Stimulated activated CD8-positive, alpha-beta memory T cell treated with anti-CD3 and anti-CD28 coated beads, Interleukin-15, amount 100 ng/mL, for 1 hour (primary cell): ENCODE measurements around the gene FGF18.
"Not testable (repeated sequence)": the region's sequence is repeated elsewhere in the genome, so short reads cannot be mapped to it uniquely, and the experiment has no call there.

Experiments used
- DNase-seq: peaks from one replicate; pipeline ENCODE4 v3.0.0-alpha.2; 2020; ENCODE audit warnings: low read depth

The FGF18 gene

GRCh38 chr5:171400169-171400568 lies 19.3 kb upstream of the FGF18 start:
- no peak for DNase-seq

DNA sequence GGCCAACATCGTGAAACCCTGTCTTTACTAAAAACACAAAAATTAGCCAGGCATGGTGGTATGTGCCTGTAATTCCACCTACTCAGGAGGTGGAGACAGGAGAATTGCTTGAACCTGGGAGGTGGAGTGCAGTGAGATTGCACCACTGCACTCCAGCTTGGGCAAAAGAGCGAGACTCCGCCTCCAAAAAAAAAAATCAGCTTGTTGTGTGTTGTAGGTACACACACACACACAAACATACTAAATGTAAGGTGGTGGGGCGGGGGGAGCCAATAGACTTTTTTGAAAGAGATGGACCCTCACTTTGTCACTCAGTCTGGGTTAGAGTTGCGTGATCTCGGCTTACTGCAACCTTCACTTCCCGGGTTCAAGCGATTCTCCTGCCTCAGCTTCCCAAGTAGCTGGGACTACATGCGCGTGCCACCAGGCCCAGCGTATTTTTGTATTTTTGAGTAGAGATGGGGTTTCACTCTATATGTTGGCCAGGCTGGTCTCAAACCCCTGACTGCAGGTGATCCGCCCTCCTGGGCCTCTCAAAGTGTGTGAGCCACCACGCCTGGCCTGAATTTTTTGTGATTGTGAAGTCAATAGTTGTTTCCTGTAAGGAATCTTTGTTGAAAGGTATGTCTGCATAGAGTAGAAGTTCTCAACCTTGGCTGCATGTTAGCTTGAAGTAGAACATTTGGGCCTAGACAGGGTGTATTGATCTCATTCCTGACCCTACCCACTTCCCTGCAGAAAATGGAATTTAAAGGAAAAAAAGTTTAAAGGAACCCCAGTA lies 18.1 kb upstream of the FGF18 start:
- no peak for DNase-seq

DNA sequence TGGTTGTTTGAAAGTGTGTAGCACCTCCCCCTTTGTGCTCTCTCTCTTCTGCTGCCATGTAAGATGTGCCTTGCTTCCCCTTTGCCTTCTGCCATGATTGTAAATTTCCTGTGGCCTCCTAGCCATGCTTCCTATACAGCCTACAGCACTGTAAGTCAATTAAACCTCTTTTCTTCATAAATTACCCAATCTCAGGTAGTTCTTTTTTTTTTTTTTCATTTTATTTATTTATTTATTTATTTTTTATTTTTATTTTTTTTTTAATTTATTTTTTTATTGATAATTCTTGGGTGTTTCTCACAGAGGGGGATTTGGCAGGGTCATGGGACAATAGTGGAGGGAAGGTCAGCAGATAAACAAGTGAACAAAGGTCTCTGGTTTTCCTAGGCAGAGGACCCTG lies 16.7 kb upstream of the FGF18 start:
- DNase-seq = not testable (repeated sequence)

DNA sequence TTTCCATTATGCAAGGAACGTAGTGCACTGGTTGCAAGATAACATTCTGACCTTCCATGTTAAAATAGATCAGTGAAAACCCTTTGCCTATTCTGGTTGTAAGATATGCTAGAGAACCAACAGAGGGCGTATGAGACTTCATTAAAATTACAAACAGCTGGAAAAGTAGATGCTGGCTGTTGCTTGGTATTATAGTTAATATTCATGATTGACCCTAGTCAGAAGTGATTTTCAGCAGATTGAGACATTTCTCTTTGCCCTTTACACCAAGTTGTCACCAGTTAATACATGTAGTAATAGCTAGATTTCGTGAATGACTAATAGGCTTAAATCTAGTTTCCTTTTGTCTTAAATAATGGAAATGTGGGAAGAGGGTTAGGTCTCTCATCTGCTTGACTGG lies 13.8 kb upstream of the FGF18 start:
- DNase-seq = no peak

GRCh38 chr5:171407234-171407633 lies 12.2 kb upstream of the FGF18 start:
- DNase-seq = no peak

DNA sequence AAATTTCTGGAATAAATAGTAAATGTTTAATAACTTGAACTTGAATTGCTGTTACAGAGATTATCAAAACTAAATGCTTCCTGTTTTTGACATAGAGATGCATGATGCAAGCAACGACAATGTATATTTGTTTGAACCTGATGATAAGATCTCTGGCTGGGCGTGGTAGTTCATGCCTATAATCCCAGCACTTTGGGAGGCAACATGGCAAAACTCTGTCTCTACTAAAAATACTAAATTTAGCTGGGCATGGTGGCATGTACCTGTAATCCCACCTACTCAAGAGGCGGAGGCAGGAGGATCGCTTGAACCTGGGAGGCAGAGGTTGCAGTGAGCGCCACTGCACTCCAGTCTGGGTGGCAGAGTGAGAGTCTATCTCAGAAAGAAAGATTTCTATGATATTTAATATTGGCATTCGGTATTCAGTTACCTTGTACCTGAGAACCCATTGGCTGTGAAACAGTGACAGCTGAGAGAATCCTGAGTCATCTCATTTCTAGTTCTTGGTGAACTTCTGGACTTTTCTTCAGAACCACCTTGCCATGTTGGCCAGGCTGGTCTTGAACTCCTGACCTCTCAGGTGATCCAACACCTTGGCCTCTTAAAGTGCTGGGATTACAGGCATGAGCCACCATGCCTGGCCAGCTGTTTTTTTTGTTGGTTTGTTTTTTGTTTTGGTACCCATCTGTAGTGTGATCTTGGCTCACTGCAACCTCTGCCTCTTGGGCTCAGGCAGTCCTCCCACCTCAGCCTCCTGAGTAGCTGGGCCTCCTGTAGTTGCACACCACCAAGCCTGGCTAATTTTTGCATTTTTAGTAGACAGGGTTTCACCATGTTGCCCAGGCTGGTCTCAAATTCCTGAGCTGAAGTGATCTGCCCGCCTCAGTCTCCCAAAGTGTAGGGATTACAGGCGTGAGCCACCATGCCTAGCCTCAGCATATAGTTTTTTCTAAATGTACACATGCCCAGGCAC lies 10.0 kb upstream of the FGF18 start:
- DNase-seq = no peak

DNA sequence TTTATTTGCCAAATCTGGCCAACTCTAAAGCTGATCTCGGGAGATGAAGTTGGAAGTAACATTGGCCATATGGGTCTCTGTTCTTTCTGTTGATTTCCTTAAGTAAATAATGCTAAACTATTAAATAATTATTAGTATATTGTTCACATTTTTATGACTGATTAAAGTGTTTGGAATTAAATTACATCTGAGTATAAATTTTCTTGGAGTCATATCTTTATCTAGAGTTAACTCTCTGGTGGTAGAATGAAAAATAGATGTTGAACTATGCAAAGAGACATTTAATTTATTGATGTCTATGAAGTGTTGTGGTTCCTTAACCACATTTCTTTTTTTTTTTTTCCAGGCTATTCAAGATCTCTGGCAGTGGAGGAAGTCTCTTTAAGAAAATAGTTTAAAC lies 9.3 kb upstream of the FGF18 start:
- DNase-seq = no peak

GRCh38 chr5:171412186-171412585 lies 7.3 kb upstream of the FGF18 start:
- no peak for DNase-seq

- no peak for DNase-seq
These were observed 6.1 kb upstream of the FGF18 start for GRCh38 chr5:171413153-171413910.

DNA sequence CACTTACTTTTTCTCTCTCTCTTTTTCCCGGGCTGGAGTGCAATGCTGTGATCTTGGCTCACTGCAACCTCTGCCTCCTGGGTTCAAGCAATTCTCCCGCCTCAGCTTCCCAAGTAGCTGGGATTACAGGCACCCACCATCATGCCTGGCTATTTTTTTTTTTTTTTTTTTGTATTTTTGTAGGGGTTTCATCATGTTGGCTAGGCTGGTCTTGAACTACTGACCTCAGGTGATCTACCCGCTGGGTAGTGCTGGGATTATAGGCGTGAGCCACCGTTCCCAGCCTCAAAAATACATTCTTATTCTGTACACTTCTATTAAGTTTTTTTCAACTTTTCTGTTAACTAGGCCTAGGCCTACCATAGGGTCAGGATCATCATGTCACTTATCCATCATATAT lies 5.5 kb upstream of the FGF18 start:
- DNase-seq = not testable (repeated sequence)

DNA sequence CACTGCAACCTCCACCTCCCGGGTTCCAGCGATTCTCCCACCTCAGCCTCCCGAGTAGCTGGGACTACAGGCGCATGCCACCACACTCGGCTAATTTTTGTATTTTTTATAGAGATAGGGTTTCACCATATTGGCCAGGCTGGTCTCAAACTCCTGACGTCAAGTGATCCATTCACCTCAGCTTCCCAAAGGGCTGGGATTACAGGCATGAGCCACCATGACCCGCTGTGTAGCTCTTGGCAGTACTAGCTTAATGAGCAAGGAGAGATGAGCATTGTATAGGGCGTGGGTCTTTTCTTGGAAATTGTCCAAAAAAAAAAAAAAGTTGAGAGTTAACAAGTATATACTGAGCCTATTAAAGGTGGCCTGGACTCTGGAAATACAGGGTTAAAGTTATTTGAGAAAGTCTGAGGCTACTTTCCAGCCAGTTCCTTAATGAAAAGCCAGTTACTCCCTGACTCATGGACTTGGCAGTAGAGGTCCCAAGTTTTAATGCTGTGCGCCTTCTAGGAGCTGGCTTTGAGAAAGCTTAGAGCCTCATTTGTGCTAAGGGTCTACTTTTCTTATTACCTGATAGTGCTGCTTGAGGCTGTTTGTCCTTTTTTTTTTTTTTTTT lies 4.2 kb upstream of the FGF18 start:
- DNase-seq = no peak

DNA sequence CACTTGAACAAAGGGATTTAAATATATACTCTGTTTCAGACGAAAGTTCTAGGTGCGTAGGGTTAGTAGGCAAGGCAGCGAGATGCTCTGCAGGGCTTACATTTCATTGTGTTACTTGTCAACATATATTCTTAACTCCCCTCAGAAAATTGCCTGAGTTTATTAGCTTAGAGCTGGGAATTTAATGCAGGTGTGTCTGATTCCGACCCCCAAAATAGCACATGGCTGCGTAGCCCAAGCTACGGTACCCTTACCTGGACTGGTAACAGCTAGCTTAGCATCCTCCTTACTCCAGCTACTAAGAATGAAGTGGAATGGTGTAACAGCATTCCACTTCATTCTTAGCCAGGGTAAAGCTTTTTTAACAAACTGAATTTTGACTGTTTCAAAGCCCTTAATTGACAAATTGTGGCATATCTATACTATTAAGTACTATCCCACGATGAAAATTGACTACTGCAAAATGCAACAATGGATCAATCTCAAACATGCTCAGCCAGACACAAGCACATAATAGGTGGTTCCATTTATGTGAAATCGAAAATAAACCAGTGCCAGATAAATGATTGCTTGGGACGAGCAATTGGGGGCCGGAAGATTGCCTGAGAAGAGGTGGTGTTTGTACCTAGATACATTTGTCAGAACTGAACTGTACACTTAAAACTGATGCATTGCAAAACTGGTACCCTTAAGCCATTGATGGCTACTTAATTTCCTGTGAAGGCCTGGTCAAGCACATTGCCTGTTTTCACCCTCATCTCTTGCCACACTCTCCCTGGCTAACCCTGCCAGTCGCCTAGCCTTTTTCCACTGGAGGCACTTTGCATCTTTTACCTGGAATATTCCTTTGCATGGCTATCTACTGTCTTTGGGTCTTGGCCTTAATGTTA lies 3.0 kb upstream of the FGF18 start:
- no peak for DNase-seq

- DNase-seq = no peak
These were observed 998 bp upstream of the FGF18 start for GRCh38 chr5:171418316-171418981.

- no peak for DNase-seq
These were observed 412 bp downstream of the FGF18 start for GRCh38 chr5:171419688-171420430.

DNA sequence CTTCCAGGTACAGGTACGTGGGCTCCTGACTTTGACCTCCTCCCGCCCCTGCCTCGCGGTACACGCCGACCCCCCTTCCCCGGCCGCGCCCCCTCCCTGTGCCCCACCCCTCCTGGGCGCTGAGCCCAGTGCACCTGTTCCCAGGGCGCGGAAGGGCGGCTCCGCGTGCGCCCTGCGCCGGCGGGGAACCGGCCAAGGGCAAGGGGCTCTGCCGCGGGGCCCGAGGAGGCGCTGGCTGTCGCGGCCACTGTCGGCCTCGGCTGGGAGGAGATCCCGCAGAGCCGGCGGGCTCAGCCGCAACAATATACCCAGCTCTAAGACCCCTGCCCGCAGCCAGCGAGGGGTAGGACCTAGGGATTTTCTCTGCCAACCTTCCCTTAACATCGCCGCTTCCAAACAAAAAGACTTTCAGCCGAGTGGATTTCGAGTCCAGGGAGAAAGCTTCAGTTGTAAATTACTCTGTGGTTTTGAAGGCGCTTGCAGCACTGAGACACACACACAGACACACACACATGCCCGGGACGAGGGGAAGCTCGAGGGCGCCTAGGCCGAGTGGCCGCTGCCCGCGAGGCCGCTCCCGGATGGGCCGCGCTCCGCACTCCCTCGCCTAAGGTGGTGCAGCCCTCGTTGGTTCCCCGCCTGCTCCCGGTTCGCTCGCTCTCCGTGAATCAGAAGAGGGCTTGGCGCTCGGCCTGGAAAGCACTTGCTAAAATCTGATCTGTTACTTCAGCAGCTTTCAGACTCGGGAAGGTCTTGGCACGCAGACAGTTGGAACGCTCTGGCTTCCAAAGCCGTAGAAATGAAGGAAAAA lies 1.2 kb downstream of the FGF18 start:
- DNase-seq = no peak

- DNase-seq = no peak
These were observed 2.1 kb downstream of the FGF18 start for GRCh38 chr5:171421331-171422262.

- no peak for DNase-seq
These were observed 3.0 kb downstream of the FGF18 start for GRCh38 chr5:171422495-171422894.
